ENCODE data around the gene SLIT1. TPM values are rescaled to one million over a fixed set of nuclear protein-coding genes. Genes with fewer than 3 reads are reported as not detected.

The SLIT1 gene
- total and polyA plus RNA-seq, 3 donors from 2014 or later: 1.9 to 4.6 (median 2.5) TPM

- TF ChIP-seq CTCF (IDR thresholded peaks at IDR 0.05) (no peak), POLR2A (IDR thresholded peaks at IDR 0.05) (no peak)
- no peak for DNase-seq
- no peaks in the 10 kb centered on the region for H3K4me1 ChIP-seq
- intact Hi-C loops (cut with DNase I; ENCODE audit: low total_unique reads): no loop called here
- H3K4me3 ChIP-seq: no peak overlapping the region
- no peak overlapping the region for H3K27ac ChIP-seq
- H3K9me3 ChIP-seq: no peaks in the 10 kb centered on the region
- H3K27me3 ChIP-seq: no peaks in the 10 kb centered on the region
- 71 to 89% methylated on average over 4 to 5 of the region's 5 CpGs for WGBS, 2 donors
- no peaks in the 10 kb centered on the region for H3K36me3 ChIP-seq (ENCODE audit: low read depth, missing control alignments)
These were observed 16.7 kb downstream of the SLIT1 start for GRCh38 chr10:97169063-97169462.

GRCh38 chr10:97168645-97169044, 17.1 kb downstream of the SLIT1 start:
- Histone ChIP-seq H3K4me3 (no peak overlapping the region), H3K9me3 (no peaks in the 10 kb centered on the region), H3K4me1 (no peaks in the 10 kb centered on the region), H3K27ac (no peak overlapping the region), H3K36me3 (ENCODE audit: low read depth, missing control alignments) (no peaks in the 10 kb centered on the region), H3K27me3 (no peaks in the 10 kb centered on the region)
- intact Hi-C loops (cut with DNase I; ENCODE audit: low total_unique reads): no loop called here
- WGBS, 2 donors: 92% methylated on average over 2 of the region's 2 CpGs
- no peak for DNase-seq
- TF ChIP-seq CTCF (IDR thresholded peaks at IDR 0.05) (no peak), POLR2A (IDR thresholded peaks at IDR 0.05) (no peak)

GRCh38 chr10:97165499-97165898, 20.3 kb downstream of the SLIT1 start:
- no peaks in the 10 kb centered on the region for H3K36me3 ChIP-seq (ENCODE audit: low read depth, missing control alignments)
- DNase-seq: no peak
- H3K27me3 ChIP-seq: no peaks in the 10 kb centered on the region
- no peak for TF ChIP-seq CTCF (IDR thresholded peaks at IDR 0.05)
- no peak for TF ChIP-seq POLR2A (IDR thresholded peaks at IDR 0.05)
- no peak overlapping the region for H3K27ac ChIP-seq
- no peaks in the 10 kb centered on the region for H3K9me3 ChIP-seq
- intact Hi-C loops (cut with DNase I; ENCODE audit: low total_unique reads): no loop called here
- H3K4me3 ChIP-seq: no peak overlapping the region
- H3K4me1 ChIP-seq: no peaks in the 10 kb centered on the region
- WGBS, 2 donors: 80 to 83% methylated on average over 8 of the region's 8 CpGs

GRCh38 chr10:97163781-97164501, 21.8 kb downstream of the SLIT1 start:
- Histone ChIP-seq H3K27me3 (no peaks in the 10 kb centered on the region), H3K4me1 (no peaks in the 10 kb centered on the region), H3K4me3 (no peak overlapping the region), H3K36me3 (ENCODE audit: low read depth, missing control alignments) (no peaks in the 10 kb centered on the region), H3K9me3 (no peaks in the 10 kb centered on the region), H3K27ac (no peak overlapping the region)
- intact Hi-C loops (cut with DNase I; ENCODE audit: low total_unique reads): no loop called here
- TF ChIP-seq POLR2A (IDR thresholded peaks at IDR 0.05) (no peak), CTCF (IDR thresholded peaks at IDR 0.05) (no peak)
- no peak for DNase-seq
- 84 to 91% methylated on average over 15 to 17 of the region's 17 CpGs for WGBS, 2 donors

GRCh38 chr10:97163181-97163580, 22.6 kb downstream of the SLIT1 start:
- no peaks in the 10 kb centered on the region for H3K27me3 ChIP-seq
- H3K36me3 ChIP-seq (ENCODE audit: low read depth, missing control alignments): no peaks in the 10 kb centered on the region
- TF ChIP-seq POLR2A (IDR thresholded peaks at IDR 0.05) (no peak), CTCF (IDR thresholded peaks at IDR 0.05) (no peak)
- H3K4me3 ChIP-seq: no peak overlapping the region
- DNase-seq: no peak
- intact Hi-C loops (cut with DNase I; ENCODE audit: low total_unique reads): no loop called here
- no peaks in the 10 kb centered on the region for H3K9me3 ChIP-seq
- H3K4me1 ChIP-seq: no peaks in the 10 kb centered on the region
- 91 to 96% methylated on average over 7 of the region's 7 CpGs for WGBS, 2 donors
- no peak overlapping the region for H3K27ac ChIP-seq

All from testis (tissue), 3 donors.